Neural progenitor cell (in vitro differentiated cells): Measurements from ENCODE around the gene EPB41. TPM values are rescaled to one million over a fixed set of nuclear protein-coding genes. Genes with fewer than 3 reads are reported as not detected.

ENCODE experiments used
- DNase-seq: peaks from one replicate; pipeline ENCODE4 v3.0.0-alpha.2; 2016; ENCODE audit warnings: low spot score
- H2AFZ ChIP-seq: fragments of 200-600 bp; sonication (generic); replicated peaks from 2 replicates; pipeline ENCODE4 v1.6.1; 2016; ENCODE audit warnings: antibody characterized with exemption
- H3F3A ChIP-seq: fragments of 200-600 bp; sonication (generic); 2 replicates; pipeline ENCODE4 v1.6.1; 2016; ENCODE audit warnings: antibody characterized with exemption, low read depth
- H3K27ac ChIP-seq: fragments of 200-600 bp; sonication (generic); 2 replicates; pipeline ENCODE4 v1.5.1; 2016; ENCODE audit warnings: mild to moderate bottlenecking
- H3K27me3 ChIP-seq: fragments of 200-600 bp; sonication (generic); 2 replicates; pipeline ENCODE4 v1.6.1; 2016; ENCODE audit warnings: mild to moderate bottlenecking, moderate library complexity
- H3K36me3 ChIP-seq: fragments of 200-600 bp; sonication (generic); 2 replicates; pipeline ENCODE4 v1.5.1; 2016
- H3K4me1 ChIP-seq: fragments of 200-600 bp; sonication (generic); 2 replicates; pipeline ENCODE4 v1.6.1; 2016; ENCODE audit warnings: mixed run types
- H3K4me2 ChIP-seq: fragments of 200-600 bp; sonication (generic); 2 replicates; pipeline ENCODE4 v1.6.1; 2016
- H3K4me3 ChIP-seq: fragments of 200-600 bp; sonication (generic); 2 replicates; pipeline ENCODE4 v1.5.1; 2016
- H3K79me2 ChIP-seq: fragments of 200-600 bp; sonication (generic); 2 replicates; pipeline ENCODE4 v1.6.1; 2016; ENCODE audit warnings: low read depth
- H3K9ac ChIP-seq: fragments of 200-600 bp; sonication (generic); 2 replicates; pipeline ENCODE4 v1.6.1; 2016
- H3K9me3 ChIP-seq: fragments of 200-600 bp; sonication (generic); 2 replicates; pipeline ENCODE4 v1.5.1; 2016; ENCODE audit warnings: low read depth
- H4K20me1 ChIP-seq: fragments of 200-600 bp; sonication (generic); 2 replicates; pipeline ENCODE4 v1.6.1; 2016; ENCODE audit warnings: low read depth
- H3K27ac Mint-ChIP-seq: 3 replicates; pipeline ENCODE4 v1.8.0; 2021; ENCODE audit warnings: mixed read lengths
- H3K27me3 Mint-ChIP-seq: 2 replicates; pipeline ENCODE4 v1.8.0; 2022; ENCODE audit warnings: low read depth, mild to moderate bottlenecking, inconsistent platforms, moderate library complexity, mixed read lengths; ENCODE audit not compliant: insufficient read depth
- H3K36me3 Mint-ChIP-seq: 3 replicates; pipeline ENCODE4 v1.8.0; 2021; ENCODE audit warnings: mixed read lengths
- H3K4me1 Mint-ChIP-seq: 3 replicates; pipeline ENCODE4 v1.8.0; 2021; ENCODE audit warnings: mixed read lengths
- H3K4me3 Mint-ChIP-seq: 3 replicates; pipeline ENCODE4 v1.8.0; 2021; ENCODE audit warnings: mild to moderate bottlenecking, moderate library complexity, mixed read lengths
- H3K9me3 Mint-ChIP-seq: 3 replicates; pipeline ENCODE4 v1.8.0; 2020; ENCODE audit warnings: mixed read lengths
- CTCF ChIP-seq: fragments of 200-600 bp; sonication (generic); IDR thresholded peaks from 2 replicates; pipeline ENCODE4 v1.5.1; 2017; ENCODE audit warnings: antibody characterized with exemption, mild to moderate bottlenecking
- EZH2 ChIP-seq: fragments of 200-600 bp; sonication (generic); IDR thresholded peaks from 2 replicates; pipeline ENCODE4 v1.6.1; 2017; ENCODE audit warnings: antibody characterized with exemption, mild to moderate bottlenecking, moderate library complexity
- EZH2phosphoT487 ChIP-seq: fragments of 200-600 bp; sonication (generic); IDR thresholded peaks from 2 replicates; pipeline ENCODE4 v1.6.1; 2017; ENCODE audit warnings: antibody characterized with exemption
- total RNA-seq: library from RNA; depleted of rRNA; stranded (reverse); fragments of >200 nt; gene quantifications from 2 replicates; pipeline ENCODE4 v1.2.3, GENCODE V29; 2015; ENCODE audit warnings: low replicate concordance

The EPB41 gene
- total RNA-seq, 1 donor from 2014 or later: 211 TPM

GRCh38 chr1:28986306-28986910, 72.0 kb downstream of the EPB41 start:
- peaks cover 2% of the 10 kb centered on the region for H3K27me3 Mint-ChIP-seq
- peaks cover 11% of the 10 kb centered on the region for H3K36me3 Mint-ChIP-seq
- no peak overlapping the region for H3K4me3 Mint-ChIP-seq
- Histone ChIP-seq H3K9me3 (no peaks in the 10 kb centered on the region), H2AFZ (no peak overlapping the region), H3K27me3 (no peaks in the 10 kb centered on the region), H3K79me2 (peaks cover 73% of the 10 kb centered on the region), H3K27ac (no peak overlapping the region), H3K4me2 (no peak overlapping the region), H3K4me1 (peaks cover 17% of the 10 kb centered on the region), H3K4me3 (no peak overlapping the region), H4K20me1 (peaks cover 26% of the 10 kb centered on the region), H3K9ac (no peak overlapping the region), H3F3A (peaks cover 21% of the 10 kb centered on the region), H3K36me3 (peaks cover 8% of the 10 kb centered on the region)
- H3K4me1 Mint-ChIP-seq: peaks cover 18% of the 10 kb centered on the region
- TF ChIP-seq CTCF (no peak), EZH2 (no peak), EZH2phosphoT487 (no peak)
- no peak for DNase-seq
- no peak overlapping the region for H3K27ac Mint-ChIP-seq
- H3K9me3 Mint-ChIP-seq: peaks cover 10% of the 10 kb centered on the region

GRCh38 chr1:29002792-29003191, 88.4 kb downstream of the EPB41 start:
- Mint-ChIP-seq H3K27me3 (peaks cover 2% of the 10 kb centered on the region), H3K27ac (no peak overlapping the region), H3K9me3 (no peaks in the 10 kb centered on the region), H3K4me1 (no peaks in the 10 kb centered on the region), H3K36me3 (peaks cover 22% of the 10 kb centered on the region), H3K4me3 (no peak overlapping the region)
- Histone ChIP-seq H3K4me3 (no peak overlapping the region), H3K27ac (no peak overlapping the region), H3K4me2 (no peak overlapping the region), H3K9ac (no peak overlapping the region), H3K9me3 (no peaks in the 10 kb centered on the region), H3K27me3 (no peaks in the 10 kb centered on the region), H4K20me1 (no peaks in the 10 kb centered on the region), H3K36me3 (no peaks in the 10 kb centered on the region), H2AFZ (no peak overlapping the region), H3F3A (no peaks in the 10 kb centered on the region), H3K4me1 (no peaks in the 10 kb centered on the region), H3K79me2 (no peaks in the 10 kb centered on the region)
- no peak for TF ChIP-seq EZH2phosphoT487
- no peak for DNase-seq

- Histone ChIP-seq H3K4me3 (no peak overlapping the region), H3K27me3 (no peaks in the 10 kb centered on the region), H4K20me1 (no peaks in the 10 kb centered on the region), H3K4me1 (no peaks in the 10 kb centered on the region), H3K27ac (no peak overlapping the region), H3K9ac (no peak overlapping the region), H3K4me2 (no peak overlapping the region), H3K36me3 (no peaks in the 10 kb centered on the region), H3F3A (no peaks in the 10 kb centered on the region), H3K9me3 (no peaks in the 10 kb centered on the region), H2AFZ (no peak overlapping the region), H3K79me2 (no peaks in the 10 kb centered on the region)
- Mint-ChIP-seq H3K9me3 (no peaks in the 10 kb centered on the region), H3K27ac (no peak overlapping the region), H3K36me3 (peaks cover 18% of the 10 kb centered on the region), H3K4me3 (no peak overlapping the region), H3K27me3 (peaks cover 5% of the 10 kb centered on the region), H3K4me1 (no peaks in the 10 kb centered on the region)
- TF ChIP-seq EZH2phosphoT487 (no peak), EZH2 (no peak), CTCF (no peak)
- no peak for DNase-seq
Observed at GRCh38 chr1:29004288-29004687, 89.9 kb downstream of the EPB41 start.

- no peaks in the 10 kb centered on the region for H3K4me1 Mint-ChIP-seq
- Histone ChIP-seq H4K20me1 (no peaks in the 10 kb centered on the region), H3F3A (no peaks in the 10 kb centered on the region), H3K9ac (no peak overlapping the region), H3K27ac (no peak overlapping the region), H3K9me3 (no peaks in the 10 kb centered on the region), H3K4me2 (no peak overlapping the region), H3K27me3 (no peaks in the 10 kb centered on the region), H3K36me3 (no peaks in the 10 kb centered on the region), H3K79me2 (no peaks in the 10 kb centered on the region), H3K4me3 (no peak overlapping the region), H2AFZ (no peak overlapping the region), H3K4me1 (no peaks in the 10 kb centered on the region)
- TF ChIP-seq EZH2phosphoT487 (no peak), EZH2 (no peak), CTCF (no peak)
- H3K27me3 Mint-ChIP-seq: peaks cover 5% of the 10 kb centered on the region
- H3K4me3 Mint-ChIP-seq: no peak overlapping the region
- H3K27ac Mint-ChIP-seq: no peak overlapping the region
- peaks cover 18% of the 10 kb centered on the region for H3K36me3 Mint-ChIP-seq
- H3K9me3 Mint-ChIP-seq: no peaks in the 10 kb centered on the region
- DNase-seq: no peak
Observed at GRCh38 chr1:29004798-29005197, 90.4 kb downstream of the EPB41 start.
